Measurements from ENCODE around the gene CNST.
"Not testable (repeated sequence)": the region's sequence is repeated elsewhere in the genome, so short reads cannot be mapped to it uniquely, and the experiment has no call there.

CNST gene

DNA sequence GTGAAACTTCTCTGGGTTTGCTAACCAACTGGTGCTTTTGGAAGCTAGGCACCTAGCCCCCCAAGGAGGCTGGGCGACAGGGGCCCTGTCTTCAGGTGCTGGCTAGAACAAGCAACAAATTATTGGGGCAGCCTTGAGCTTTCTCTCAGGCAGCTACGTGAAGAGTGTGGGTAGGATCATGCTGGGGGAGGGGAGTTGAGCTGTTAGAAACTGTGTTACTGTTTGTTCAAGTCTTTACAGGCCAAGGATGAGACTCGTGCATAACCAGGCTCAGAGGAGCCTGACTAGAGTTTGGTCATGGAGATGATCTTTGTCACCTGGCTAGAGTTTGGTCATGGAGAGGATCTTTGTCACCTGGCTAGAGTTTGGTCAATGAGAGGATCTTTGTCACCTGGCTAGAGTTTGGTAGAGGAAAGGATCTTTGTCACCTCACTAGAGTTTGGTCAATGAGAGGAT is 145.3 kb downstream of the CNST start:
- DNase-seq (ENCODE audit: low spot score): no peak

DNA sequence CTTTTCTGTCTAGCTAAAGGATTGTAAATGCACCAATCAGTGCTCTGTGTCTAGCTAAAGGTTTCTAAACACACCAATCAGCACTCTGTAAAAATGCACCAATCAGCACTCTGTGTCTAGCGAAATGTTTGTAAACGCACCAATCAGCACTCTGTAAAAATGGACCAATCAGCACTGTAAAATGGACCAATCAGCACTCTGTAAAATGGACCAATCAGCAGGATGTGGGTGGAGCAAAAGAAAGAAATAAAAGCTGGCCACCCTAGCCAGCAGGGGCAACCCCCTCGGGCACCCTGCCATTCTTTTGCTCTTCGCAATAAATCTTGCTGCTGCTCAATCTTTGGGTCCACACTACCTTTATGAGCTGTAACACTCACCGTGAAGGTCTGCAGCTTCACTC is 146.2 kb downstream of the CNST start:
- not testable (repeated sequence) for DNase-seq (ENCODE audit: low spot score)
